ENCODE results near the gene ATXN1.

Gene ATXN1

GRCh38 chr6:16433338-16433890 is 327.8 kb downstream of the ATXN1 start:
- no peak for DNase-seq (ENCODE audit: low read depth in 1 of 2, low spot score in 1 of 2)
- no peak overlapping the region for H3K27ac ChIP-seq (replicated peaks)
- H3K27me3 ChIP-seq (ENCODE audit: insufficient read depth, poor library complexity, severe bottlenecking): no peaks in the 10 kb centered on the region
- no peak overlapping the region for H3K4me3 ChIP-seq (replicated peaks; ENCODE audit: insufficient read depth, low read length)
- no peak for TF ChIP-seq SPI1 (IDR thresholded peaks at IDR 0.05; ENCODE audit: borderline replicate concordance, low read depth)
- TF ChIP-seq, protein P1, sequence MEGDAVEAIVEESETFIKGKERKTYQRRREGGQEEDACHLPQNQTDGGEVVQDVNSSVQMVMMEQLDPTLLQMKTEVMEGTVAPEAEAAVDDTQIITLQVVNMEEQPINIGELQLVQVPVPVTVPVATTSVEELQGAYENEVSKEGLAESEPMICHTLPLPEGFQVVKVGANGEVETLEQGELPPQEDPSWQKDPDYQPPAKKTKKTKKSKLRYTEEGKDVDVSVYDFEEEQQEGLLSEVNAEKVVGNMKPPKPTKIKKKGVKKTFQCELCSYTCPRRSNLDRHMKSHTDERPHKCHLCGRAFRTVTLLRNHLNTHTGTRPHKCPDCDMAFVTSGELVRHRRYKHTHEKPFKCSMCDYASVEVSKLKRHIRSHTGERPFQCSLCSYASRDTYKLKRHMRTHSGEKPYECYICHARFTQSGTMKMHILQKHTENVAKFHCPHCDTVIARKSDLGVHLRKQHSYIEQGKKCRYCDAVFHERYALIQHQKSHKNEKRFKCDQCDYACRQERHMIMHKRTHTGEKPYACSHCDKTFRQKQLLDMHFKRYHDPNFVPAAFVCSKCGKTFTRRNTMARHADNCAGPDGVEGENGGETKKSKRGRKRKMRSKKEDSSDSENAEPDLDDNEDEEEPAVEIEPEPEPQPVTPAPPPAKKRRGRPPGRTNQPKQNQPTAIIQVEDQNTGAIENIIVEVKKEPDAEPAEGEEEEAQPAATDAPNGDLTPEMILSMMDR (IDR thresholded peaks at IDR 0.05; ENCODE audit: insufficient read depth, low read length): no peak
- TF ChIP-seq, protein P2, sequence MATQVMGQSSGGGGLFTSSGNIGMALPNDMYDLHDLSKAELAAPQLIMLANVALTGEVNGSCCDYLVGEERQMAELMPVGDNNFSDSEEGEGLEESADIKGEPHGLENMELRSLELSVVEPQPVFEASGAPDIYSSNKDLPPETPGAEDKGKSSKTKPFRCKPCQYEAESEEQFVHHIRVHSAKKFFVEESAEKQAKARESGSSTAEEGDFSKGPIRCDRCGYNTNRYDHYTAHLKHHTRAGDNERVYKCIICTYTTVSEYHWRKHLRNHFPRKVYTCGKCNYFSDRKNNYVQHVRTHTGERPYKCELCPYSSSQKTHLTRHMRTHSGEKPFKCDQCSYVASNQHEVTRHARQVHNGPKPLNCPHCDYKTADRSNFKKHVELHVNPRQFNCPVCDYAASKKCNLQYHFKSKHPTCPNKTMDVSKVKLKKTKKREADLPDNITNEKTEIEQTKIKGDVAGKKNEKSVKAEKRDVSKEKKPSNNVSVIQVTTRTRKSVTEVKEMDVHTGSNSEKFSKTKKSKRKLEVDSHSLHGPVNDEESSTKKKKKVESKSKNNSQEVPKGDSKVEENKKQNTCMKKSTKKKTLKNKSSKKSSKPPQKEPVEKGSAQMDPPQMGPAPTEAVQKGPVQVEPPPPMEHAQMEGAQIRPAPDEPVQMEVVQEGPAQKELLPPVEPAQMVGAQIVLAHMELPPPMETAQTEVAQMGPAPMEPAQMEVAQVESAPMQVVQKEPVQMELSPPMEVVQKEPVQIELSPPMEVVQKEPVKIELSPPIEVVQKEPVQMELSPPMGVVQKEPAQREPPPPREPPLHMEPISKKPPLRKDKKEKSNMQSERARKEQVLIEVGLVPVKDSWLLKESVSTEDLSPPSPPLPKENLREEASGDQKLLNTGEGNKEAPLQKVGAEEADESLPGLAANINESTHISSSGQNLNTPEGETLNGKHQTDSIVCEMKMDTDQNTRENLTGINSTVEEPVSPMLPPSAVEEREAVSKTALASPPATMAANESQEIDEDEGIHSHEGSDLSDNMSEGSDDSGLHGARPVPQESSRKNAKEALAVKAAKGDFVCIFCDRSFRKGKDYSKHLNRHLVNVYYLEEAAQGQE (IDR thresholded peaks at IDR 0.05; ENCODE audit: insufficient replicate concordance, low read depth): no peak
- TF ChIP-seq POLR2AphosphoS5 (IDR thresholded peaks at IDR 0.05; ENCODE audit: low read depth): no peak
- TF ChIP-seq GABPA (IDR thresholded peaks at IDR 0.05; ENCODE audit: low read depth): no peak

DNA sequence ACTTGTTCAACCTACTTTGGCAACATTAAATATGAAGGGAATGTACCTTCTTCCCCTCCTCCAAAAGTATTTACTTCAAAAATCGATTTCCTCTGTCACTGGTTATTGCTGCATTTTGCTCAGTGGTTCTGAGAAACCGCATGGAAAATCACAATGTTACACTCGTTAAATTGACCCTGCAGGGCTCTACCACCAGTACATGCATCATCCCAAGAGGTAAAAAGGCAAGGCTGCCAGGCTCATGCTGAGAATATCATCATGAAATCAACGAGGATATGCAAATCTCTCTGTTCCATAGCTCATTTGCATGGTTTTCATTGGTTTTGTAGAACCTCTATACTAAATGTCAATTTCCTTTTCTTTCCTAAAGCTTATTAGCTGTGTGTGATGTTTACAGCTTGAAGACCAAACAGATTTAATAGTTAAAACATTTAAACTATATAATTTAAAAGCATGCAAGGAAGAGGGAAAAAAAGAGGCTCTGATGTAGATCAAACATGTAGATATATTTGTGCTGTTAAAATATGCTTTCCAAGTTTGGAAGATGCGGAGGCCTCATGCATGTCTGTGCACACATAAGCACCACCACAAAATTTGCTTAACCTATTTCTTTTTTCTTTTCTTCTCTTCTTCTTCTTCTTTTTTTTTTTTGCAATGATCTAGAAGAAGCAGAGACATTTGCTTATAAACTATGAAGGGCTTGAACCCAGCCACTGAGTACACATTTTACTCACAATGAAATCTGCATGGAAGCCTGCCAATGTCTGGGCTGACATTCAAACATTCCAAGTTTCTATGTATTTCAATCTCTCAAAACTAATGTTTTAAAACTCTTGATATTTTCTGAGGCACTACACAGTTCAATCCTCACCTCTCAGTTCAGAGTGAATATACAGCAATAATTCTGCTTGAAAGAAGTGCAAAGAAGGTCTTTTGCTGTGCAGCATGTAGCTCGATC is 328.9 kb downstream of the ATXN1 start:
- no peak for DNase-seq (ENCODE audit: low read depth in 1 of 2, low spot score in 1 of 2)
- Histone ChIP-seq H3K27me3 (ENCODE audit: insufficient read depth, poor library complexity, severe bottlenecking) (no peaks in the 10 kb centered on the region), H3K4me3 (replicated peaks; ENCODE audit: insufficient read depth, low read length) (no peak overlapping the region), H3K27ac (replicated peaks) (no peak overlapping the region)
- TF ChIP-seq POLR2AphosphoS5 (IDR thresholded peaks at IDR 0.05; ENCODE audit: low read depth) (no peak), SPI1 (IDR thresholded peaks at IDR 0.05; ENCODE audit: borderline replicate concordance, low read depth) (no peak), GABPA (IDR thresholded peaks at IDR 0.05; ENCODE audit: low read depth) (no peak)
- TF ChIP-seq, protein P1 (IDR thresholded peaks at IDR 0.05; ENCODE audit: insufficient read depth, low read length): no peak
- TF ChIP-seq, protein P2 (IDR thresholded peaks at IDR 0.05; ENCODE audit: insufficient replicate concordance, low read depth): no peak

GRCh38 chr6:16431106-16431505 is 330.2 kb downstream of the ATXN1 start:
- TF ChIP-seq SPI1 (IDR thresholded peaks at IDR 0.05; ENCODE audit: borderline replicate concordance, low read depth) (no peak), POLR2AphosphoS5 (IDR thresholded peaks at IDR 0.05; ENCODE audit: low read depth) (no peak), GABPA (IDR thresholded peaks at IDR 0.05; ENCODE audit: low read depth) (no peak)
- TF ChIP-seq, protein P2 (IDR thresholded peaks at IDR 0.05; ENCODE audit: insufficient replicate concordance, low read depth): no peak
- TF ChIP-seq, protein P1 (IDR thresholded peaks at IDR 0.05; ENCODE audit: insufficient read depth, low read length): no peak
- H3K27ac ChIP-seq (replicated peaks): no peak overlapping the region
- no peak for DNase-seq (ENCODE audit: low read depth in 1 of 2, low spot score in 1 of 2)
- H3K27me3 ChIP-seq (ENCODE audit: insufficient read depth, poor library complexity, severe bottlenecking): no peaks in the 10 kb centered on the region
- no peak overlapping the region for H3K4me3 ChIP-seq (replicated peaks; ENCODE audit: insufficient read depth, low read length)

All from HL-60 (cell line).